LNCaP clone FGC (cell line): ENCODE results near the gene TCEA3.

Experiments
- DNase-seq: peaks from one replicate; pipeline ENCODE4 v3.0.0-alpha.2; 2011; ENCODE audit warnings: low read depth
- H3K4me3 ChIP-seq: 2 replicates; pipeline ENCODE4 v1.5.1; 2011; ENCODE audit warnings: mild to moderate bottlenecking, low read depth, low read length, control low read depth
- CTCF ChIP-seq: IDR thresholded peaks from 2 replicates; pipeline ENCODE4 v1.5.1; 2012; ENCODE audit warnings: mild to moderate bottlenecking; ENCODE audit not compliant: control insufficient read depth, insufficient read depth; ENCODE audit errors: extremely low read depth

Gene TCEA3

GRCh38 chr1:23337869-23338268, 86.7 kb downstream of the TCEA3 start:
- TF ChIP-seq CTCF: no peak
- H3K4me3 ChIP-seq: no peak overlapping the region
- no peak for DNase-seq

- no peak overlapping the region for H3K4me3 ChIP-seq
- no peak for TF ChIP-seq CTCF
- DNase-seq: no peak
Observed at GRCh38 chr1:23331713-23332112, 92.8 kb downstream of the TCEA3 start.
